GM12892 (cell line): Measurements from ENCODE around the gene ETV3.

ENCODE experiments used
- POLR2A ChIP-seq: IDR thresholded peaks from 2 replicates; pipeline ENCODE4 v1.6.1; 2011; ENCODE audit warnings: low read depth, low read length, control low read depth
- POLR2AphosphoS5 ChIP-seq: IDR thresholded peaks from 2 replicates; pipeline ENCODE4 v1.6.1; 2011; ENCODE audit warnings: low read depth, low read length, control low read depth

- no peak for TF ChIP-seq POLR2A
- no peak for TF ChIP-seq POLR2AphosphoS5
These were observed 57.5 kb downstream of the ETV3 start for GRCh38 chr1:157080714-157081113.
